ENCODE measurements around the gene MED12.

MED12 gene

DNA sequence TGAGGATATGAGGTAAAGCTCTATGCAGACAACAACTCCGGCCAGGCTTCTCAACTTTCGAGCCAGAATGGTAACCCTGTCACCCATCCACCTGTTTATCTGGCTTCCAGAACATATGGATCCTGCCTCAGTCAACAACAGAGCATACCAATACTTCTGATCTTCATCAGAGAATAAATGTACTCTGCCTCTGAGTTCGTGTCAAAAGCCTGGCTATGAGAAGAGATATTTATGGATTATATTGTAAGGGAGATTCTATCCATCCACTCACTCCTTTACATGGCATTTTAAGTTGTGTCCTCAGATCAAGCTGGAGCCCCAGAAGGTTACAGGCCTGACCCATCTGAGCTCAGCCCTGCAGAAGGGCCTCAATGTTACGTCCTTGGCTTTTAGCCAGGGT is 32.5 kb upstream of the MED12 start:
- TF ChIP-seq, protein P1, sequence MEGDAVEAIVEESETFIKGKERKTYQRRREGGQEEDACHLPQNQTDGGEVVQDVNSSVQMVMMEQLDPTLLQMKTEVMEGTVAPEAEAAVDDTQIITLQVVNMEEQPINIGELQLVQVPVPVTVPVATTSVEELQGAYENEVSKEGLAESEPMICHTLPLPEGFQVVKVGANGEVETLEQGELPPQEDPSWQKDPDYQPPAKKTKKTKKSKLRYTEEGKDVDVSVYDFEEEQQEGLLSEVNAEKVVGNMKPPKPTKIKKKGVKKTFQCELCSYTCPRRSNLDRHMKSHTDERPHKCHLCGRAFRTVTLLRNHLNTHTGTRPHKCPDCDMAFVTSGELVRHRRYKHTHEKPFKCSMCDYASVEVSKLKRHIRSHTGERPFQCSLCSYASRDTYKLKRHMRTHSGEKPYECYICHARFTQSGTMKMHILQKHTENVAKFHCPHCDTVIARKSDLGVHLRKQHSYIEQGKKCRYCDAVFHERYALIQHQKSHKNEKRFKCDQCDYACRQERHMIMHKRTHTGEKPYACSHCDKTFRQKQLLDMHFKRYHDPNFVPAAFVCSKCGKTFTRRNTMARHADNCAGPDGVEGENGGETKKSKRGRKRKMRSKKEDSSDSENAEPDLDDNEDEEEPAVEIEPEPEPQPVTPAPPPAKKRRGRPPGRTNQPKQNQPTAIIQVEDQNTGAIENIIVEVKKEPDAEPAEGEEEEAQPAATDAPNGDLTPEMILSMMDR (IDR thresholded peaks at IDR 0.05): no peak
- Histone ChIP-seq H3K9me3 (no peaks in the 10 kb centered on the region), H3K4me3 (ENCODE audit: low read depth in 1 of 2, low read length in 1 of 2) (no peak overlapping the region), H3K27me3 (no peaks in the 10 kb centered on the region), H3K36me3 (no peaks in the 10 kb centered on the region), H3K27ac (no peak overlapping the region), H3K4me1 (ENCODE audit: control insufficient read depth in 1 of 2, insufficient read depth in 1 of 2, low read depth in 1 of 2, low read length in 1 of 2) (no peaks in the 10 kb centered on the region)

GRCh38 chrX:71091263-71091662 is 27.1 kb upstream of the MED12 start:
- no peaks in the 10 kb centered on the region for H3K27me3 ChIP-seq
- peaks cover 4 to 7% of the 10 kb centered on the region in 2 experiments for H3K4me1 ChIP-seq (ENCODE audit: control insufficient read depth in 1 of 2, insufficient read depth in 1 of 2, low read depth in 1 of 2, low read length in 1 of 2)
- no peaks in the 10 kb centered on the region for H3K36me3 ChIP-seq
- TF ChIP-seq, protein P1 (IDR thresholded peaks at IDR 0.05): no peak
- no peak overlapping the region for H3K27ac ChIP-seq
- no peak overlapping the region for H3K4me3 ChIP-seq (ENCODE audit: low read depth in 1 of 2, low read length in 1 of 2)
- no peaks in the 10 kb centered on the region for H3K9me3 ChIP-seq

DNA sequence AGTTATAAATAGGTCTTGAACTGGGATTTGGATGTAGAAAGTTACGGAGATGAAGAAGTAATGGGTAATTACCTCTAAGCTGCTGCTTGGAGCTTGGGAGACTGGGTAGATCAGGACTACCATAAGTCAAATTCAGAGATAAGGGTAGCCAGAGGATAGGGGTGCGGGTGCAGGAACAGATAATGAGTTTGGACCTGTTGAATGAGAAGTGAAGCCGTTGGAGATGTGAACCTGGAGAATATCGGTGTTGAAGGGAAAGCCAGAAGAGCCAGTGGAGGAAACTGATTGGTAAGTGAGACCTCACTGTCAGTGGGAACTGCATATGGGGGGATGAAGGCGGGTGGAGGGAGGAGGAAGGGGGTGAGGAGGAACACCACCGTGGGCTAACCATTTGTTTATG is 23.4 kb upstream of the MED12 start:
- Histone ChIP-seq H3K27ac (no peak overlapping the region), H3K36me3 (no peaks in the 10 kb centered on the region), H3K9me3 (no peaks in the 10 kb centered on the region), H3K4me1 (ENCODE audit: control insufficient read depth in 1 of 2, insufficient read depth in 1 of 2, low read depth in 1 of 2, low read length in 1 of 2) (peaks cover 26 to 27% of the 10 kb centered on the region in 2 experiments), H3K27me3 (no peaks in the 10 kb centered on the region), H3K4me3 (ENCODE audit: low read depth in 1 of 2, low read length in 1 of 2) (peak overlapping the region; percentile 68 to 84)
- TF ChIP-seq, protein P1 (IDR thresholded peaks at IDR 0.05): no peak

DNA sequence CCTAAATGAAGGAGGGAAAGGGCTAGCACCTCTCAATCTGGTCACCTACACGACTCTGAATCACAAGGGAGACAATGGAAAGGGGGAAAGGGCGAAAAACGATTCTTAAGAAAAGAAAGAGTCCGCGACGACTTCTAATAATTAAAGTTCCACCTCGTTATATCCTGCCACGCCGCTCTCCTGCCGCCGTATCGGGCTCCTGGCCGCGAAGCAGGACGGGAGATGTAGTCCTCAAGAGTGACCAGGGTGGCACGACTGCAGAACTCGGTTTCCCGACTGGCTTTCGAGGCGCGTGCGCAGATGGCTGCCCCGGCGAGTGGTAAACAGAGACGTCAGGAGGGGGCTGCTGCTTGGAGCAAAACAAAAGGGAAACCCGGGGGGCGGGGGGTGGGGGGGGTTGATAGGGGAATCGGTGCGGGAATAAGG is 22.8 kb upstream of the MED12 start, which contains the start of gene FOXO4:
Gene FOXO4, plus strand, starts transcription at position 297 of the 426 bp plus-strand sequence. CDS start 678 bp downstream, outside the sequence.
- TF ChIP-seq, protein P1 (IDR thresholded peaks at IDR 0.05): no peak
- H3K27me3 ChIP-seq: no peaks in the 10 kb centered on the region
- peaks cover 26 to 27% of the 10 kb centered on the region in 2 experiments for H3K4me1 ChIP-seq (ENCODE audit: control insufficient read depth in 1 of 2, insufficient read depth in 1 of 2, low read depth in 1 of 2, low read length in 1 of 2)
- H3K4me3 ChIP-seq (ENCODE audit: low read depth in 1 of 2, low read length in 1 of 2): peak within 1 kb of the TSS; percentile 68 to 84
- peaks cover under 1% of the 10 kb centered on the region for H3K36me3 ChIP-seq
- peak within 1 kb of the TSS; percentile 84 for H3K27ac ChIP-seq
- no peaks in the 10 kb centered on the region for H3K9me3 ChIP-seq

DNA sequence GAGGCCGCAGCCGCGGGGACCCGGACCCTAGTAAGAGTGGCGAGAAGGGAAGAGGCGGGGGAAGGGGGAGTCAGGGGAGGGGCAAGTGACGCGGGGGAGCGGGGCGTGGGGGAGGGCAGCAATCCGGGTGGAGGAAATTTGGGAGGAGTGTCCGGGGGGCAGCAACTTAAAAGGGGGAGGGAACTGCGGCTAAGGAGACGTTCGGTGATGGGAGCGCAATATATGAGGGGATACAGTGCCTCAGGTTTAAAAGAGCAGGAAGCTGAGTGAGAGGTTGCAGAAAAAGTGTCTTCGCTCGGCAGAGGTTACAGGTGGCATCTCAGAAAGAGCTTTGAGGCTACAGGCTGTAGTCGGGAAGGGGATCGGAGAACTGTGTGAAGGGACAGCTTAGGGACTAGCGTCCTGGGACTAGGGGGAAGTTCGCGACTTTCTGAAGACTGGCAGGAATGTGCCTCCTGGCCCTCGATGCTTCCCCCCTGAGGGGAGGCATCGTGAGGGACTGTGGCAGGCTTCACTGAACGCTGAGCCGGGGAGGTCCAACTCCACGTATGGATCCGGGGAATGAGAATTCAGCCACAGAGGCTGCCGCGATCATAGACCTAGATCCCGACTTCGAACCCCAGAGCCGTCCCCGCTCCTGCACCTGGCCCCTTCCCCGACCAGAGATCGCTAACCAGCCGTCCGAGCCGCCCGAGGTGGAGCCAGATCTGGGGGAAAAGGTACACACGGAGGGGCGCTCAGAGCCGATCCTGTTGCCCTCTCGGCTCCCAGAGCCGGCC is 22.2 kb upstream of the MED12 start:
- H3K36me3 ChIP-seq: peaks cover 6% of the 10 kb centered on the region
- peak overlapping the region; percentile 84 for H3K27ac ChIP-seq
- TF ChIP-seq, protein P1 (IDR thresholded peaks at IDR 0.05): no peak
- H3K4me3 ChIP-seq (ENCODE audit: low read depth in 1 of 2, low read length in 1 of 2): peak overlapping the region; percentile 68 to 84
- H3K4me1 ChIP-seq (ENCODE audit: control insufficient read depth in 1 of 2, insufficient read depth in 1 of 2, low read depth in 1 of 2, low read length in 1 of 2): peaks cover 26 to 27% of the 10 kb centered on the region in 2 experiments
- no peaks in the 10 kb centered on the region for H3K9me3 ChIP-seq
- no peaks in the 10 kb centered on the region for H3K27me3 ChIP-seq

Measured in neutrophil (primary cell).